ENCODE results near the gene TMEM120A.

DNA sequence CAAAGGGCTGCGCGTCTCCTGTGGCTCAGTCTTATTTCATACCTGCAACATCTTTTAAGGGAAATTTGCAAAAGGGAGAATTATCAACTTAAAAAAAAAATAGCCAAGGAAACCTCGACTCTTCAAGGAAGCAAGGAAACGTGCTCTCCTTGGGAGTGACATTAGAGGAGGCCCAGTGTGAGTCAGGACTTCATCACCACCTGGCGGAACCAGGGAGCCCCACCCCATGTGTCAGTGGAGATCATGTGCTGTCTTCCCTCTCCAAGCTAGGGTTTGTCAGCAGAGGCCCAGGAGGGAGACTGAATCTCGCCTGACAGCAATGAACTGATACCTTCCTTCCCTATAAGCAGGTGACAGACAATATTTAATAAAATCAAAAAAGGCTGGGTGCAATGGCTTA lies 50.5 kb downstream of the TMEM120A start:
- TF ChIP-seq CTCF (IDR thresholded peaks at IDR 0.05) (no peak), EP300 (IDR thresholded peaks at IDR 0.05; ENCODE audit: low read depth) (no peak)
